ENCODE results near the gene STPG4.
"Not testable (repeated sequence)": the region's sequence is repeated elsewhere in the genome, so short reads cannot be mapped to it uniquely, and the experiment has no call there.

STPG4 gene

DNA sequence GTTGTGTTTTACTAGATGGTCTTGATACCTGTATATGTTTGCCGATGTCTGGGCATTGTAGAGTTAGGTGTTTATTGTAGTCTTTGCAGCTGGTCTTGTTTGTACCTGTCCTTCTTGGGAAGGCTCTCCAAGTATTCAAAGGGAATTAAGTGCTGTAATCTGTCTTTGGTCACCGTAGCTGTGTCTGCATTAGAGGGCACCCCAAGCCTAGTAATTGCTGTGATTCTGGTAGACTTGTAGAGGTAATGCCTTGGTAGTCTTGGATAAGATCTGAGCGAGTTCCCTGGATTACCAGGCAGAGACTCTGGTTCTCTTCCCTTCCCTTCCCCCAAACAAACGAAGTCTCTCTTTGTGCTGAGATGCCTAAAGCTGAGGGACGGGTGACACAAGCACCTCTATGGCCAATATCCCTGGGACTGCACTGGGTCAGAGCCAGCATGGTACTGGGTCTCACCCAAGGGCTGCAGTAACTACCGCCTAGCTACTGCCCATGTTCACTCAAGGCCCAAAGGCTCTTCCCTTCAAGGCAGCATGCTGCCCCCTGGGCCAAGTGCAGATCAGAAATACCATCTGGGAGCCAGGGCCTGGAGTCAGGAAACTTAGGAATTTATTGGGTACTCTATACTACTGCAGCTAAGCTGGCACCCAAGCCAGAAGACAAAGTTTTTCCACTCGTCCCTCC lies 27.1 kb downstream of the STPG4 start:
- DNase-seq: no peak
- Histone ChIP-seq H2AFZ (ENCODE audit: low read depth, low read length) (no peak overlapping the region), H4K91ac (ENCODE audit: low read length) (no peak overlapping the region), H3K79me1 (replicated peaks; ENCODE audit: low read length, poor library complexity, severe bottlenecking) (no peaks in the 10 kb centered on the region), H3K9me3 (ENCODE audit: control insufficient read depth, low read length) (peaks cover 10% of the 10 kb centered on the region), H3K4me1 (ENCODE audit: control insufficient read depth, insufficient read depth, low read depth, low read length) (no peaks in the 10 kb centered on the region), H3K4ac (ENCODE audit: low read depth in 1 of 2, low read length in 2 of 2) (no peak overlapping the region), H2BK5ac (ENCODE audit: low read depth, low read length, poor library complexity, severe bottlenecking) (no peak overlapping the region), H3K27me3 (ENCODE audit: control insufficient read depth in 1 of 2, insufficient read depth in 1 of 2, low read length in 2 of 2) (no peaks in the 10 kb centered on the region), H2BK120ac (ENCODE audit: low read depth, low read length) (no peak overlapping the region), H3K23ac (ENCODE audit: low read length in 2 of 2) (no peak overlapping the region), H3K27ac (ENCODE audit: low read length, poor library complexity, severe bottlenecking) (no peak overlapping the region), H2BK15ac (ENCODE audit: low read depth, poor library complexity, severe bottlenecking) (no peak overlapping the region), H4K8ac (ENCODE audit: low read length) (no peak overlapping the region), H3K36me3 (ENCODE audit: control insufficient read depth in 1 of 2, insufficient read depth in 2 of 2, low read depth in 1 of 2, low read length in 2 of 2) (peaks cover 16 to 18% of the 10 kb centered on the region in 2 experiments), H3K9ac (ENCODE audit: low read length) (no peak overlapping the region), H3K14ac (ENCODE audit: low read length in 2 of 2) (no peak overlapping the region), H2BK12ac (ENCODE audit: low read length in 2 of 2) (no peak overlapping the region), H3K4me3 (ENCODE audit: insufficient read depth in 1 of 2, low read depth in 1 of 2, low read length in 2 of 2) (no peak overlapping the region), H3K4me2 (ENCODE audit: low read length, poor library complexity, severe bottlenecking) (no peak overlapping the region), H2AK5ac (ENCODE audit: low read length, severe bottlenecking) (no peak overlapping the region), H3K18ac (ENCODE audit: low read depth in 1 of 2, low read length in 2 of 2) (peak overlapping the region in 1 of 2 experiments; percentile 7)
- WGBS: 83% methylated on average over 7 of the region's 7 CpGs

DNA sequence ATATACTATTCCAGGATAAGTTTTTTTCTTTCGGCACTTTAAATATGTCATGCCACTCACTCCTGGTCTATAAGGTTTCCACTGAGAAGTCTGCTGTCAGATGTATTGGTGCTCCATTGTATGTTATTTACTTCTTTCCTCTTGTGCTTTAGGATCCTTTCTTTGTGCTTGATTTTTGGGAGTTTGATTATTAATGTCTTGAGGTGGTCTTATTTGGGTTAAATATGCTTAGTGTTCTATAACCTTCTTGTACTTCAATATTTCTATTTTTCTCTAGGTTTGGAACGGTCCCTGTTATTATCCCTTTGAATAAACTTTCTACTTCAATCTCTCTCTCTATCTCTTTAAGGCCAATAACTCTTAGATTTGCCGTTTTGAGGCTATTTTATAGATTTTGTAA lies 28.3 kb downstream of the STPG4 start:
- Histone ChIP-seq H3K27ac (ENCODE audit: low read length, poor library complexity, severe bottlenecking) (no peak overlapping the region), H3K14ac (ENCODE audit: low read length in 2 of 2) (no peak overlapping the region), H3K18ac (ENCODE audit: low read depth in 1 of 2, low read length in 2 of 2) (no peak overlapping the region), H2BK15ac (ENCODE audit: low read depth, poor library complexity, severe bottlenecking) (no peak overlapping the region), H2BK12ac (ENCODE audit: low read length in 2 of 2) (no peak overlapping the region), H2AK5ac (ENCODE audit: low read length, severe bottlenecking) (no peak overlapping the region), H3K4me1 (ENCODE audit: control insufficient read depth, insufficient read depth, low read depth, low read length) (no peaks in the 10 kb centered on the region), H3K79me1 (replicated peaks; ENCODE audit: low read length, poor library complexity, severe bottlenecking) (no peaks in the 10 kb centered on the region), H3K23ac (ENCODE audit: low read length in 2 of 2) (no peak overlapping the region), H4K91ac (ENCODE audit: low read length) (no peak overlapping the region), H3K36me3 (ENCODE audit: control insufficient read depth in 1 of 2, insufficient read depth in 2 of 2, low read depth in 1 of 2, low read length in 2 of 2) (peaks cover 16 to 18% of the 10 kb centered on the region in 2 experiments), H3K27me3 (ENCODE audit: control insufficient read depth in 1 of 2, insufficient read depth in 1 of 2, low read length in 2 of 2) (no peaks in the 10 kb centered on the region), H2BK5ac (ENCODE audit: low read depth, low read length, poor library complexity, severe bottlenecking) (no peak overlapping the region), H3K4ac (ENCODE audit: low read depth in 1 of 2, low read length in 2 of 2) (no peak overlapping the region), H2AFZ (ENCODE audit: low read depth, low read length) (no peak overlapping the region), H3K9me3 (ENCODE audit: control insufficient read depth, low read length) (peaks cover 10% of the 10 kb centered on the region), H3K9ac (ENCODE audit: low read length) (no peak overlapping the region), H3K4me3 (ENCODE audit: insufficient read depth in 1 of 2, low read depth in 1 of 2, low read length in 2 of 2) (no peak overlapping the region), H4K8ac (ENCODE audit: low read length) (no peak overlapping the region), H3K4me2 (ENCODE audit: low read length, poor library complexity, severe bottlenecking) (no peak overlapping the region), H2BK120ac (ENCODE audit: low read depth, low read length) (no peak overlapping the region)
- WGBS: no CpG with 5 or more reads among the region's 3 CpGs
- no peak for DNase-seq

DNA sequence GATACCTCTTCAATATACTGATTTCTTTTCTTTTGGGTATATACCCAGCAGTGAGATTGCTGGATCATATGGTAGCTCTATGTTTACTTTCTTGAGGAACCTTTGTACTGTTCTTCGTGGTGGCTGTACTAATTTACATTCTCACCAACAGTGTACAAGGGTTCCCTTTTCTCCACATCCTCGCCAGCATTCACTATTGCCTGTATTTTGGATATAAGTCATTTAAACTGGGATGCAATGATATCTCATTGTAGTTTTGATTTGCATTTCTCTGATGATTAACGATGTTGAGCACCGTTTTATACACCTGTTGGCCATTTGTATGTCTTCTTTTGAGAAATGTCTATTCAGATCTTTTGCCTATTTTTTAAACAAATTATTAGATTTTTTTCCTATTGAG lies 30.4 kb downstream of the STPG4 start:
- H4K8ac ChIP-seq (ENCODE audit: low read length); H2AK5ac ChIP-seq (ENCODE audit: low read length, severe bottlenecking); H4K91ac ChIP-seq (ENCODE audit: low read length); H2BK12ac ChIP-seq (ENCODE audit: low read length in 2 of 2); H2AFZ ChIP-seq (ENCODE audit: low read depth, low read length); H3K4me3 ChIP-seq (ENCODE audit: insufficient read depth in 1 of 2, low read depth in 1 of 2, low read length in 2 of 2); H3K4me2 ChIP-seq (ENCODE audit: low read length, poor library complexity, severe bottlenecking); DNase-seq; H3K4me1 ChIP-seq (ENCODE audit: control insufficient read depth, insufficient read depth, low read depth, low read length); H3K14ac ChIP-seq (ENCODE audit: low read length in 2 of 2); H3K18ac ChIP-seq (ENCODE audit: low read depth in 1 of 2, low read length in 2 of 2); H2BK15ac ChIP-seq (ENCODE audit: low read depth, poor library complexity, severe bottlenecking); H3K27me3 ChIP-seq (ENCODE audit: control insufficient read depth in 1 of 2, insufficient read depth in 1 of 2, low read length in 2 of 2); H3K4ac ChIP-seq (ENCODE audit: low read depth in 1 of 2, low read length in 2 of 2); H2BK120ac ChIP-seq (ENCODE audit: low read depth, low read length); H3K27ac ChIP-seq (ENCODE audit: low read length, poor library complexity, severe bottlenecking); H3K9ac ChIP-seq (ENCODE audit: low read length); H3K79me1 ChIP-seq (replicated peaks; ENCODE audit: low read length, poor library complexity, severe bottlenecking); H2BK5ac ChIP-seq (ENCODE audit: low read depth, low read length, poor library complexity, severe bottlenecking); H3K23ac ChIP-seq (ENCODE audit: low read length in 2 of 2): not testable (repeated sequence)
- Histone ChIP-seq H3K36me3 (ENCODE audit: control insufficient read depth in 1 of 2, insufficient read depth in 2 of 2, low read depth in 1 of 2, low read length in 2 of 2) (peaks cover 13 to 18% of the 10 kb centered on the region in 2 experiments), H3K9me3 (ENCODE audit: control insufficient read depth, low read length) (peaks cover 10% of the 10 kb centered on the region)
- 100% methylated on average over 1 of the region's 4 CpGs for WGBS

- H3K9me3 ChIP-seq (ENCODE audit: control insufficient read depth, low read length); H3K23ac ChIP-seq (ENCODE audit: low read length in 2 of 2); H3K9ac ChIP-seq (ENCODE audit: low read length); H3K27ac ChIP-seq (ENCODE audit: low read length, poor library complexity, severe bottlenecking); H3K18ac ChIP-seq (ENCODE audit: low read depth in 1 of 2, low read length in 2 of 2); H3K4me3 ChIP-seq (ENCODE audit: insufficient read depth in 1 of 2, low read depth in 1 of 2, low read length in 2 of 2); H3K79me1 ChIP-seq (replicated peaks; ENCODE audit: low read length, poor library complexity, severe bottlenecking); H2BK120ac ChIP-seq (ENCODE audit: low read depth, low read length); H3K4me2 ChIP-seq (ENCODE audit: low read length, poor library complexity, severe bottlenecking); H3K27me3 ChIP-seq (ENCODE audit: control insufficient read depth in 1 of 2, insufficient read depth in 1 of 2, low read length in 2 of 2); H2AK5ac ChIP-seq (ENCODE audit: low read length, severe bottlenecking); H3K36me3 ChIP-seq (ENCODE audit: control insufficient read depth in 1 of 2, insufficient read depth in 2 of 2, low read depth in 1 of 2, low read length in 2 of 2); H4K8ac ChIP-seq (ENCODE audit: low read length); H2BK5ac ChIP-seq (ENCODE audit: low read depth, low read length, poor library complexity, severe bottlenecking); H2BK15ac ChIP-seq (ENCODE audit: low read depth, poor library complexity, severe bottlenecking); H4K91ac ChIP-seq (ENCODE audit: low read length); H2AFZ ChIP-seq (ENCODE audit: low read depth, low read length); H2BK12ac ChIP-seq (ENCODE audit: low read length in 2 of 2); H3K4me1 ChIP-seq (ENCODE audit: control insufficient read depth, insufficient read depth, low read depth, low read length); DNase-seq; H3K14ac ChIP-seq (ENCODE audit: low read length in 2 of 2); H3K4ac ChIP-seq (ENCODE audit: low read depth in 1 of 2, low read length in 2 of 2): not testable (repeated sequence)
- 89% methylated on average over 5 of the region's 5 CpGs for WGBS
Measured at GRCh38 chr2:47120424-47120823, 34.7 kb downstream of the STPG4 start.
